ENCODE measurements around the gene ZNF823.
"Not testable (repeated sequence)": the region's sequence is repeated elsewhere in the genome, so short reads cannot be mapped to it uniquely, and the experiment has no call there.

Gene ZNF823

GRCh38 chr19:11738746-11739620 lies at the start of gene ZNF823:
Gene ZNF823 (minus strand): TSS chr19:11738946. CDS start chr19:11738819, 127 bp downstream.
- peak; percentile 98 for DNase-seq

GRCh38 chr19:11787536-11787935 lies 48.8 kb upstream of the ZNF823 start:
- no peak for DNase-seq

GRCh38 chr19:11784356-11784755 lies 45.6 kb upstream of the ZNF823 start:
- DNase-seq = no peak

GRCh38 chr19:11783767-11784166 lies 45.0 kb upstream of the ZNF823 start:
- DNase-seq = no peak

GRCh38 chr19:11781295-11782057 lies 42.7 kb upstream of the ZNF823 start:
- peak; percentile 19 for DNase-seq

GRCh38 chr19:11780431-11781020 lies 41.8 kb upstream of the ZNF823 start:
- DNase-seq = no peak

- DNase-seq = not testable (repeated sequence)
Measured at GRCh38 chr19:11776669-11777068, 37.9 kb upstream of the ZNF823 start.

- not testable (repeated sequence) for DNase-seq
Measured at GRCh38 chr19:11771520-11771919, 32.8 kb upstream of the ZNF823 start.

GRCh38 chr19:11769995-11770394 lies 31.2 kb upstream of the ZNF823 start:
- no peak for DNase-seq

- peak; percentile 25 for DNase-seq
Measured at GRCh38 chr19:11767633-11768133, 28.9 kb upstream of the ZNF823 start.

GRCh38 chr19:11766597-11767591 lies 28.1 kb upstream of the ZNF823 start, which contains the start of gene ZNF441:
Gene ZNF441 (plus strand): TSS chr19:11767000. CDS start chr19:11767194, 194 bp downstream.
- peak; percentile 94 for DNase-seq

GRCh38 chr19:11763611-11764010 lies 24.9 kb upstream of the ZNF823 start:
- no peak for DNase-seq

GRCh38 chr19:11763117-11763516 lies 24.4 kb upstream of the ZNF823 start:
- DNase-seq = no peak

GRCh38 chr19:11759805-11760204 lies 21.1 kb upstream of the ZNF823 start:
- DNase-seq = no peak

- no peak for DNase-seq
Measured at GRCh38 chr19:11756965-11757364, 18.2 kb upstream of the ZNF823 start.

- no peak for DNase-seq
Measured at GRCh38 chr19:11754663-11755062, 15.9 kb upstream of the ZNF823 start.

GRCh38 chr19:11752244-11752736 lies 13.5 kb upstream of the ZNF823 start:
- DNase-seq = no peak

- DNase-seq = no peak
Measured at GRCh38 chr19:11749751-11750150, 11.0 kb upstream of the ZNF823 start.

GRCh38 chr19:11747277-11747676 lies 8.5 kb upstream of the ZNF823 start:
- no peak for DNase-seq

- DNase-seq = no peak
Measured at GRCh38 chr19:11745869-11746268, 7.1 kb upstream of the ZNF823 start.

GRCh38 chr19:11737964-11738745 lies 591 bp downstream of the ZNF823 start:
- peak; percentile 24 for DNase-seq
